ENCODE measurements around the gene PSTPIP1. TPM values are rescaled to one million over a fixed set of nuclear protein-coding genes. Genes with fewer than 3 reads are reported as not detected.
A peak's percentile ranks its signal among the peaks of the same experiment; 100 is the strongest.

PSTPIP1 gene
- total RNA-seq, 1 donor from 2014 or later: 18.4 TPM

DNA sequence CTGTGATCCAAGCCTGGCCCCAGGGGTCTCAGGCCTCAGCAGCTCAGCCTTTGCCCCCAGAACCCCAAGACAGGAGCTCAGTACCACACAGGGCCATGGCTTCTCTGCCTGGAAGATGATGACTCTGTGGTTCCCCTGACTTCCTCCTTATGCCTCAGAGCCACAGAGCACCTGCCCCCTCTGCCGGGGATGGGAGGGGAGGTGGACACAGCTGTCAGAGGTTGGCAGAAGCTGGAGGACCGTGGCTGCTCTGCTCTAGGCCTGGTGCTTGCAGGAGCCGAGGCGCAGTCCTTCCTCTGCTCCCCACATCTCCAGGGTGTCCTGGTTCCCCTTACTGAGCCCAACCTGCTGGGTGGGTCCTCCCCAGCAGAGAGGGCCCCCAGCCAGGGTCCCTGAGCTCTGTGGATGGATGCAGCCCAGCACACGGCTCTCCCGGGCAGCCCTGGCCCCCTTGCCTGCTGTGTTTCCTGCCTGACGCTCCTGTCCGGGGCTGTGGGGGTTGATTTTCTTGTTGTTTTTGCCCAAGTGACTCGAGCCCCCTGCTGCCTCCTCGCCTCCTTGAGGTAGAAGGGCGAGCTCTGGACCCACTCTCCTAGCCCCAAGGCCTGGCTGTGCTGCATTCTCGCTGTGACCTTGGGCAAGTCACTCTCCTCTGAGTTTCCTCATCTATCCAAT, 36.6 kb downstream of the PSTPIP1 start:
- intact Hi-C loops (cut with DNase I): no loop called here
- H3K4me3 ChIP-seq: no peak overlapping the region
- H3K27me3 ChIP-seq (ENCODE audit: low read depth): no peaks in the 10 kb centered on the region
- peaks cover 13% of the 10 kb centered on the region for H3K36me3 ChIP-seq
- H3K9me3 ChIP-seq: no peaks in the 10 kb centered on the region
- TF ChIP-seq, protein P1, sequence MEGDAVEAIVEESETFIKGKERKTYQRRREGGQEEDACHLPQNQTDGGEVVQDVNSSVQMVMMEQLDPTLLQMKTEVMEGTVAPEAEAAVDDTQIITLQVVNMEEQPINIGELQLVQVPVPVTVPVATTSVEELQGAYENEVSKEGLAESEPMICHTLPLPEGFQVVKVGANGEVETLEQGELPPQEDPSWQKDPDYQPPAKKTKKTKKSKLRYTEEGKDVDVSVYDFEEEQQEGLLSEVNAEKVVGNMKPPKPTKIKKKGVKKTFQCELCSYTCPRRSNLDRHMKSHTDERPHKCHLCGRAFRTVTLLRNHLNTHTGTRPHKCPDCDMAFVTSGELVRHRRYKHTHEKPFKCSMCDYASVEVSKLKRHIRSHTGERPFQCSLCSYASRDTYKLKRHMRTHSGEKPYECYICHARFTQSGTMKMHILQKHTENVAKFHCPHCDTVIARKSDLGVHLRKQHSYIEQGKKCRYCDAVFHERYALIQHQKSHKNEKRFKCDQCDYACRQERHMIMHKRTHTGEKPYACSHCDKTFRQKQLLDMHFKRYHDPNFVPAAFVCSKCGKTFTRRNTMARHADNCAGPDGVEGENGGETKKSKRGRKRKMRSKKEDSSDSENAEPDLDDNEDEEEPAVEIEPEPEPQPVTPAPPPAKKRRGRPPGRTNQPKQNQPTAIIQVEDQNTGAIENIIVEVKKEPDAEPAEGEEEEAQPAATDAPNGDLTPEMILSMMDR (IDR thresholded peaks at IDR 0.05): no peak
- ATAC-seq: no peak
- peaks cover 6% of the 10 kb centered on the region for H3K4me1 ChIP-seq
- peak; percentile 39 for DNase-seq
- no peak overlapping the region for H3K27ac ChIP-seq

DNA sequence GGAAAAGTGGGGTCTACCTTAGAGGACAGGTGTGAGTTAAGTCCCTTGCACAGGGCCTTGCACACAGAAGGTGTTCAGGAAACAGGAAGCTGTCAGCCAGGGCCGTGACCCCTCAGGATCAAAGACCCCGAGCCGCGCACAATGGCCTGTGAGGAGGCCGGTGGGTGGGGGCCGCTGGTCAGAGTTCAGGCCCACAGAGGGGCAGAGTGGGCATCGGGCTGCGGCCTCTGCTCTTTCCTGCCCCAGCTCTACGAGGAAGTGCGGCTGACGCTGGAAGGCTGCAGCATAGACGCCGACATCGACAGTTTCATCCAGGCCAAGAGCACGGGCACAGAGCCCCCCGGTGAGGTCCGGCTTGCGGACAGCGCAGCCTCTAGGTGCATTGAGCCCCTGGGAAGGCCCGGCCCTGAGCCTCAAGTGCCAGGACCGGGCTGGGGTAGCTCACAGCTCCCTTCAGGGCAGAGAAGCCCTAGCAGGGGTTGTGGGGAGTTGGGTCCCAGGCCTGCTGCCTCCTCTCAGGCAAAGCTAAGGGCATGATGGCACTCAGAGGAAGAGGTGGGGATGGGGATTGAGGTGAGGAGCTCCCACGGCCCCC, 37.2 kb downstream of the PSTPIP1 start:
- H3K4me1 ChIP-seq: peaks cover 6% of the 10 kb centered on the region
- H3K4me3 ChIP-seq: no peak overlapping the region
- peaks cover 20% of the 10 kb centered on the region for H3K36me3 ChIP-seq
- H3K27ac ChIP-seq: no peak overlapping the region
- peak; percentile 46 for DNase-seq
- TF ChIP-seq, protein P1 (IDR thresholded peaks at IDR 0.05): no peak
- no peaks in the 10 kb centered on the region for H3K9me3 ChIP-seq
- no peak for ATAC-seq
- no peaks in the 10 kb centered on the region for H3K27me3 ChIP-seq (ENCODE audit: low read depth)
- intact Hi-C loops (cut with DNase I): no loop called here

- H3K36me3 ChIP-seq: peaks cover 20% of the 10 kb centered on the region
- ATAC-seq (no peak), DNase-seq (peak; percentile 34)
- no peak overlapping the region for H3K4me3 ChIP-seq
- H3K27me3 ChIP-seq (ENCODE audit: low read depth): no peaks in the 10 kb centered on the region
- H3K27ac ChIP-seq: no peak overlapping the region
- TF ChIP-seq, protein P1 (IDR thresholded peaks at IDR 0.05): no peak
- H3K4me1 ChIP-seq: peaks cover 6% of the 10 kb centered on the region
- intact Hi-C loops (cut with DNase I): no loop called here
- no peaks in the 10 kb centered on the region for H3K9me3 ChIP-seq
These were observed 37.9 kb downstream of the PSTPIP1 start for GRCh38 chr15:77032647-77033416.

DNA sequence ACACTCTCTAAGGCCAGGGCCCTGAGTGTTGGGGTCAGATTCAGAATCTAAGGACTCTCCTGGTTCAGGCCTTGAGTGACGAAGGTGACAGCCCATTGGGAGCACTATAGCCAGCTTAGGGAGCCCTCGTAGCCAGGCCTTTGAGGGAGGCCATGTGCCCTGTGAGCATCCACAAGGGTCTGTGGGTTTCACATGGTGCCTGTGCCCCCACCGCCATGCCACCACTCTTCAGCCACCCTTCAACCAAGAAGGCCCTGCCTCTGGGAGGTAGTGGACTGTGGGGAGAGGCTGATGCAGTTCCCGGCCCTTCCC, 38.4 kb downstream of the PSTPIP1 start:
- intact Hi-C loops (cut with DNase I): no loop called here
- no peaks in the 10 kb centered on the region for H3K9me3 ChIP-seq
- H3K27me3 ChIP-seq (ENCODE audit: low read depth): no peaks in the 10 kb centered on the region
- DNase-seq (no peak), ATAC-seq (no peak)
- peaks cover 20% of the 10 kb centered on the region for H3K36me3 ChIP-seq
- H3K4me1 ChIP-seq: peaks cover 3% of the 10 kb centered on the region
- TF ChIP-seq, protein P1 (IDR thresholded peaks at IDR 0.05): no peak
- no peak overlapping the region for H3K4me3 ChIP-seq
- no peak overlapping the region for H3K27ac ChIP-seq

DNA sequence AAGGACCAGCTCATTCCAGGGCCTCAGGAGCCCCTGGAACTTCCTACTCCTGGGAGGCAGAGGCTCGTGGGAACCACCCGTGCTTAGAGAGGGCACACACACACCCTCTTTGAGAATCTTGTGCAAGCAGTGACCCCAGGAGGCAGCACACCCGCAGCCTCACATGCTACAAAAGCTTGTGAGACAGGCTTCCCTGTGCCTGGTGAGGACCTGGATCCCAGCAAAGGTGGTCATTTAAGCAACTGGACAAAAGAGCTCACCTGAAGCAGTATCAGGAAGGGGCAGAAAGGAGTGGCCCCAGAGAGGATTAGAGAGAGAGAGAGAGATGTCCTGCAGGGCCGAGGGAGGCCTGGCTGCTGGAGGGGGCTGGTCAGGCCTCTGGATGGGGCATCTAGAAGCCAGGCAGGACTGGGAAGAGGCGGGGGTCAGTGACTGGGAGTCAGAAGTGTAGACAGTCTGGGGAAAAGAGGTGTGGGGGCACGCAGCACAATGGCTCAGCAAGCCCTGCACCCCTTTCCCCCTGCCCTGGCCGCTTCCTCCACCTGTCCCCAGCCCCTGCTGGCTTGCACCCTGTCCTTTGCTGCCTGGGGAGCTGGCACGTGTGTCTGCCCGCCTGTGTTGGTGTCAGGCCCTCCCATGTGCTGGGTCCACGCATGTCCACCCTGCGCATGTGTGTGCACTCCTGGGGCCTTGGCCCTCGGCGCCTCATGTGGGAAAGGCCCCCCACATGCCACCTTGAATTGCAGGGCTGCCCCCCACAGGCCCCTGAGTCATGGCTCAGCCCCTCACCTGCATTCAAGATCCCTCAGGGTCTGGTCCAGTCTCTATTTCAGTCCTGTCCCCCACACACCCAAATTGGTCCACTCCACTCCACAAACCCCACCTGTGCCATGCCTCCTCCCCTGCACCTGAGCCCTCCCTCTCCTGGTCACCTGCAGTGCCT, 39.1 kb downstream of the PSTPIP1 start:
- Histone ChIP-seq H3K4me1 (no peaks in the 10 kb centered on the region), H3K9me3 (no peaks in the 10 kb centered on the region), H3K36me3 (peaks cover 20% of the 10 kb centered on the region), H3K4me3 (no peak overlapping the region), H3K27ac (no peak overlapping the region), H3K27me3 (ENCODE audit: low read depth) (no peaks in the 10 kb centered on the region)
- intact Hi-C loops (cut with DNase I): no loop called here
- ATAC-seq (no peak), DNase-seq (peak; percentile 42)
- TF ChIP-seq, protein P1 (IDR thresholded peaks at IDR 0.05): no peak
